Lung (tissue), 12 donors: ENCODE data around the gene ASMTL. TPM values are rescaled to one million over a fixed set of nuclear protein-coding genes. Genes with fewer than 3 reads are reported as not detected.

Experiments used
- ATAC-seq: fragments of 200-7000 bp; cut with Tn5 transposase; one replicate; pipeline ENCODE4 v1.9.1; 2020; ENCODE audit warnings: moderate number of reproducible peaks; ENCODE audit not compliant: insufficient read depth, low FRiP score
- DNase-seq, 3 donors: peaks; one replicate each; pipeline ENCODE4 v3.0.0-alpha.2; 2013 to 2017
- H3K27ac ChIP-seq, 2 donors: one replicate each; pipeline ENCODE4 v1.5.1; 2013; ENCODE audit warnings: mild to moderate bottlenecking in 2 of 2, moderate library complexity in 2 of 2, control low read depth in 1 of 2, inconsistent platforms in 1 of 2, low read depth in 1 of 2, low read length in 1 of 2
- H3K27me3 ChIP-seq, 3 donors: one replicate each; pipeline ENCODE4 v1.5.1; 2013; ENCODE audit warnings: low read length in 2 of 3; ENCODE audit not compliant: control insufficient read depth in 3 of 3, insufficient read depth in 3 of 3
- H3K36me3 ChIP-seq, 4 donors: one replicate each; pipeline ENCODE4 v1.5.1; 2013; ENCODE audit warnings: low read length in 4 of 4, mild to moderate bottlenecking in 1 of 4, moderate library complexity in 1 of 4; ENCODE audit not compliant: control insufficient read depth in 4 of 4, insufficient read depth in 4 of 4
- H3K4me1 ChIP-seq, 5 donors: one replicate each; pipeline ENCODE4 v1.5.1; 2013; ENCODE audit warnings: low read length in 5 of 5, mild to moderate bottlenecking in 2 of 5, moderate library complexity in 1 of 5; ENCODE audit not compliant: control insufficient read depth in 5 of 5, insufficient read depth in 5 of 5
- H3K4me3 ChIP-seq: one replicate; pipeline ENCODE4 v1.5.1; 2013; ENCODE audit warnings: mild to moderate bottlenecking, control low read depth, moderate library complexity
- H3K9ac ChIP-seq, 2 donors: one replicate each; pipeline ENCODE4 v1.5.1; 2013; ENCODE audit warnings: low read length in 2 of 2, control low read depth in 1 of 2; ENCODE audit not compliant: insufficient read depth in 1 of 2
- H3K9me3 ChIP-seq, 4 donors: one replicate each; pipeline ENCODE4 v1.5.1; 2013; ENCODE audit warnings: low read length in 3 of 4, mild to moderate bottlenecking in 1 of 4, moderate library complexity in 1 of 4; ENCODE audit not compliant: control insufficient read depth in 4 of 4, insufficient read depth in 3 of 4
- CTCF ChIP-seq: IDR thresholded peaks from 2 replicates; pipeline ENCODE4 v1.5.1; 2012; ENCODE audit warnings: mild to moderate bottlenecking; ENCODE audit errors: control extremely low read depth, extremely low read depth
- WGBS, 2 donors: extraction: QIAGEN DNeasy Blood & Tissue Kit; methylation state at CpG; one replicate each; pipeline ENCODE4 v1.1.7; 2013; 5-methylcytosine and 5-hydroxymethylcytosine counted together
- polyA plus RNA-seq, 2 donors: library from polyadenylated mRNA; stranded (reverse); fragments of 200-250 nt; gene quantifications; one replicate each; pipeline ENCODE4 v1.2.1, GENCODE V29; 2013
- total RNA-seq, 2 donors: library from RNA; depleted of rRNA in 1 of 2; stranded (reverse); fragments of >200 nt in 1 of 2; gene quantifications; one replicate each; pipeline ENCODE4 v1.2.1, GENCODE V29; 2014 to 2021
- donor health status: control.
- donor health status: control.
- donor health status: Bipolar disorder and iron deficiency.
- donor health status: healthy.
- donor health status: DM: yes; HTN: yes; CAD: no.

ASMTL gene
- total and polyA plus RNA-seq, 4 donors, result 12.3 to 29.4 (median 21.8) TPM

GRCh38 chrX:1358793-1359476 is 93.8 kb downstream of the ASMTL start:
- WGBS, 2 donors, result 87% methylated on average over 6 of the region's 6 CpGs
- no peak for DNase-seq
- H3K27ac ChIP-seq, result no peak overlapping the region

GRCh38 chrX:1357993-1358392 is 94.7 kb downstream of the ASMTL start:
- no peak for TF ChIP-seq CTCF
- Histone ChIP-seq H3K27ac (no peak overlapping the region), H3K27me3 (no peaks in the 10 kb centered on the region), H3K9ac (no peak overlapping the region), H3K4me1 (no peaks in the 10 kb centered on the region), H3K36me3 (peaks cover 0 to 21% (median 4%) of the 10 kb centered on the region in 4 donors), H3K9me3 (peaks cover 0 to 6% (median 0%) of the 10 kb centered on the region in 4 donors), H3K4me3 (no peak overlapping the region)
- WGBS, 2 donors, result 92 to 99% methylated on average over 10 of the region's 10 CpGs
- DNase-seq, result no peak
- no peak for ATAC-seq

More at GRCh38 chrX:1358793-1359476, 93.8 kb downstream of the ASMTL start:
- Histone ChIP-seq H3K27me3 (no peaks in the 10 kb centered on the region), H3K9me3 (peaks cover 0 to 6% (median 0%) of the 10 kb centered on the region in 4 donors), H3K4me3 (no peak overlapping the region), H3K9ac (no peak overlapping the region), H3K36me3 (peaks cover 0 to 21% (median 4%) of the 10 kb centered on the region in 4 donors), H3K4me1 (no peaks in the 10 kb centered on the region)
- no peak for ATAC-seq
- TF ChIP-seq CTCF, result no peak

- Histone ChIP-seq H3K9ac (no peak overlapping the region), H3K9me3 (peaks cover 0 to 6% (median 0%) of the 10 kb centered on the region in 4 donors), H3K4me3 (no peak overlapping the region), H3K4me1 (no peaks in the 10 kb centered on the region), H3K27me3 (no peaks in the 10 kb centered on the region), H3K27ac (peak overlapping the region in 1 of 2 donors; percentile 15), H3K36me3 (peaks cover 0 to 19% (median 4%) of the 10 kb centered on the region in 4 donors)
- DNase-seq (no peak), ATAC-seq (no peak)
- 37 to 45% methylated on average over 10 to 11 of the region's 11 CpGs for WGBS, 2 donors
- no peak for TF ChIP-seq CTCF
These were observed 97.3 kb downstream of the ASMTL start for GRCh38 chrX:1355131-1356046.
